Endothelial cell of umbilical vein (primary cell): ENCODE measurements around the gene CCDC34.

ENCODE experiments used
- CTCF ChIP-seq, 2 donors: IDR thresholded peaks; 1 replicate in 1 of 2; 2 replicates in 1 of 2; pipeline ENCODE4 v1.5.1; 2011; ENCODE audit warnings: low read length in 2 of 2, mild to moderate bottlenecking in 2 of 2, moderate library complexity in 2 of 2, control low read depth in 1 of 2, inconsistent platforms in 1 of 2, low read depth in 1 of 2; ENCODE audit not compliant: insufficient read depth in 1 of 2; ENCODE audit errors: extremely low read depth in 1 of 2
- EZH2 ChIP-seq: IDR thresholded peaks from 2 replicates; pipeline ENCODE4 v1.6.1; 2012; ENCODE audit warnings: borderline replicate concordance, low read depth, mild to moderate bottlenecking, moderate library complexity, low read length, inconsistent platforms; ENCODE audit not compliant: severe bottlenecking
- FOS ChIP-seq: IDR thresholded peaks from 2 replicates; pipeline ENCODE4 v1.6.1; 2011; ENCODE audit warnings: mild to moderate bottlenecking, low read length, moderate library complexity, borderline replicate concordance; ENCODE audit not compliant: insufficient read depth
- GATA2 ChIP-seq: IDR thresholded peaks from 2 replicates; pipeline ENCODE4 v1.7.0; 2011; ENCODE audit warnings: low read depth, mild to moderate bottlenecking, moderate library complexity, mixed read lengths, low read length; ENCODE audit not compliant: insufficient read length, insufficient read depth
- JUN ChIP-seq: IDR thresholded peaks from 2 replicates; pipeline ENCODE4 v1.6.1; 2011; ENCODE audit warnings: borderline replicate concordance, low read depth; ENCODE audit not compliant: insufficient read length, insufficient read depth
- MAX ChIP-seq: IDR thresholded peaks from 2 replicates; pipeline ENCODE4 v1.6.1; 2011; ENCODE audit not compliant: insufficient read depth, insufficient read length
- MYC ChIP-seq: IDR thresholded peaks from one replicate; pipeline ENCODE4 v1.6.1; 2011; ENCODE audit warnings: mild to moderate bottlenecking, low read depth, low read length
- POLR2A ChIP-seq: IDR thresholded peaks from 2 replicates; pipeline ENCODE4 v1.6.1; 2012; ENCODE audit warnings: low read depth, mild to moderate bottlenecking, control low read depth, low read length
- POLR2AphosphoS5 ChIP-seq: IDR thresholded peaks from 2 replicates; pipeline ENCODE4 v1.6.1; 2012; ENCODE audit warnings: low read depth, mild to moderate bottlenecking, control low read depth, low read length, moderate library complexity; ENCODE audit not compliant: insufficient read depth

GRCh38 chr11:27363576-27364117, 632 bp upstream of the CCDC34 start:
- TF ChIP-seq POLR2AphosphoS5: no peak
- no peak for TF ChIP-seq JUN
- TF ChIP-seq MAX: no peak
- no peak for TF ChIP-seq CTCF (IDR thresholded peaks at IDR 0.05; ENCODE audit: extremely low read depth in 1 of 2, insufficient read depth in 1 of 2, low read depth in 1 of 2, low read length in 2 of 2)
- no peak for TF ChIP-seq FOS
- no peak for TF ChIP-seq MYC
- no peak for TF ChIP-seq POLR2A
- TF ChIP-seq EZH2: no peak
- no peak for TF ChIP-seq GATA2
